ENCODE data around the gene TP53RK.

GRCh38 chr20:46710153-46710913 is 21.1 kb upstream of the TP53RK start:
- no peak for TF ChIP-seq POLR2A (IDR thresholded peaks at IDR 0.05; ENCODE audit: low read length)
- TF ChIP-seq GATA1 (IDR thresholded peaks at IDR 0.05; ENCODE audit: low read depth, low read length): no peak

Measured in erythroblast (primary cell).